GM04504 (cell line): Measurements from ENCODE around the gene HEXIM2.

Experiments used
- DNase-seq: peaks from one replicate; pipeline ENCODE4 v3.0.0-alpha.2; 2012; ENCODE audit warnings: low read depth

HEXIM2 gene

DNA sequence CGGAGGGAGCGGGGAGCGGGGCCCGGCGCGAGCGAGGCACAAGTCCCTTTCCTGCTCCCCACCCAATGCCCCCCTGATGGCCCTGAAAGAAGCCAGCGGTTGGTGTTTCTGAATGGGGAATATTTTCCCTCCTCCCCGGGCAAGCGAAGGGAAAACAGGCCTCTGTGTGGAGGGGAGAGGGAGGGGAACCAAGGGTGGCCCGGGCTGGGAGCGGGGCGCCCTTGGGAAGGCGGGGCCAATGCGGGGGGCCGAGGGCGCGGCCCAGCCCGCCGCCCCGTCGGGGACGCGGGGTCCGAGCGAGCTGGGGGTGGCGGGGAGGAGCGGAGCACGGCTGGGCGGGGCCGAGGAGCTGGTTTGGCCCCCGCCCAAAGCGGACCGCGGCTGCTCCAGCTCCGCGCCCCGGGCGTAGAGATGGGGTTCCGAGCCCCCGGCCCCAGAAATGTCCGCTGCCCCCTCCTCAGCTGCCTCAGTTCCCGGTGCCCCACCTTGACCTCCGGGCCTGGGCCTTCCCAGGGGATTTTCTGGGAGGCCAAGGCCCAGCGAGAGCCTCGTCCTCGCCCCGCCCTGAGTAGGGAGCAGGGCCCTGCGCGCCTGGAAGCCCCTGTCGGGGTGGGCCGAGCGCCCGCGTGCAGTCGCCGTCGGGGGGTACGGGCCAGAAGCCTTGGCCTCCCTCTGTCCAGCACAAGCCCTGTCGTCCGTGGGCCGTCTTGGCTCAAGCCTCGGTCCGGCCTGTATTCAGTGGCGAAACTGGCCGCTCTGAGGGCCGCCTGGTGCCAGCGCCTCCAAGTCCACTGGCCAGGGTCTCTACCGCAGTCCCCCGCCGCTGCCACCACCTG, 17.3 kb upstream of the HEXIM2 start:
- DNase-seq: no peak

DNA sequence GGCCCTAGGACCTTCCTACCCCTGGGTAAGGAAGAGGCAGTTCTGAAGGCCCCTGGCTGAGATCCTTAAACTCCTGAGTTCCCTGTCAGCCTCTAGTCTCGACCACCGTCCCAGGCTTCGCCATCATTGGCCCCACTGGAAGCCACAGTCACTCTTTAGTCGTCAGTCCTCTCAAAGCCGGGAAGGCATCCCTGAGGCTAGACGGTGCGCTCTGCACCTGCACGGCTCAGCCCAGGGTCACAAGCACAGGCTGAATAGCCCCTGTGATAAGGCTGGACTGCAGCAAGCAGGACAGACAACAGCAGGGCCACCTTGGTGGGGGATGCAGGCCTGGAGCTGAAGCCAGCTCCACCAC, 16.7 kb upstream of the HEXIM2 start:
- DNase-seq: no peak

DNA sequence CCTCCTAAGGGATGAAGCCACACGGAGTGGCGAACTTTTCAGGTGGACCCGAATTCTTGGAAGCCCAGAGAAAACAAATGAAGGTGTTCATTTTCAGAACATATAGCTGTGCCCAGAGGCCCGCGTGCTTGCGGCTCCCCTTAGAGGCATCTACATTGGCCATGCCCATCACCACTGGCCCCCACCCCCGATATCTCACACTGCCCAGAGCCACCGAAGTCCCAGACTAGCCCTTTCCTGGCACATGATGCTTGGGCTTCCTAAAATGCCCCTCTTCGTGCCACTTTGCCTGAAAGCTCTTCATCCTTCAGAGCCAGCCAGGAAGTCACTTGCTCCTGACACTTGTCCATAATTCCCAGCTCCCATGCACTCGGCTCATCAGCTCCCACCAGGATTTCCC, 15.5 kb upstream of the HEXIM2 start:
- DNase-seq: no peak

DNA sequence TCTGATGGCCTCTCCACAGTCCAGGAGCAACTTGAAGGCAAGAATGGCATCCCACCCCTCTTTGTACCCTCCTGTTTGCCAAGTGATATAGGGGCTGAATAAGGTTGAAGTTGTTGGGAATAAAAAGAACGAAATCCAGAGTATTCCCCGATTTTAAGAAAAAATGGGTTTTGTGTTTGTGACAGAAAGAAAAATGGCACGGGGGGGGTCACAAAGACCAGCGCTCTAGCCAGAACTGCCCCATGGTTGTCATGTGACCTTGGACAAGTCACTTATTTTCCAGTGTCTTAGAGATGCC, 15.1 kb upstream of the HEXIM2 start:
- DNase-seq: no peak

DNA sequence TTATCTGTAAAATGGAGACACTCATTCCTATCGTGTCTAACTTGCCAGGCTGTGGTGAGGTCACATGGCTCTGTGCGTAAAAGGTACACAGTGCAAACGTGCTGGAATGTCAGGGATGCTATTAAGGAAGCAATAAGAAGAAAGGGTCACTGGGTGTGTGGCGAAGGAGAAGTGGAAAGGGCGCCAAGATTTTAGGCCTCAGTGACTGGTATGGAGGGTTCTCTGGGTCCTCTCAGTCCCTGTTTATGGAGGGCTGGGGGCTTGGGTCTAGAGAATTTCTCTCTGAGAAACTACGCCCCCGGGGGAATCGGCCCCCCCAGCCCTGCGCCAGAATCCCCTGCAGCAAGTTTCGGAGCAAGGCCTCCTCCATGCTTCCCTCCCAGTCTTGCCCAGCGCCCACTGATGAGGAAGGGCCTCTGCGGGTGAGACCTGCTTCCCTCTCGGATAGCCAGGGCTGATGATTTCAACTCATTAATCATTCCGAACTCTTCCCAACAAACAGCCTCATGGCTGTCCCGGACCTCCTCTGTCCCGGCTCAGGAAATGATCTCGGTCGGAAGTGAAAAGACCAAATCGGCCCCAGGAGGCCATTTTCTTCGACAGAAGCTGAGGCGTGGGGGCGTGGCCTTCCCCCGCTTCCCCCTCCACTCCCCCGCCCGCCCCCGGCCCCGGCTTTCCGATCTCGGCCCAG, 14.6 kb upstream of the HEXIM2 start:
- DNase-seq: peak; percentile 40

DNA sequence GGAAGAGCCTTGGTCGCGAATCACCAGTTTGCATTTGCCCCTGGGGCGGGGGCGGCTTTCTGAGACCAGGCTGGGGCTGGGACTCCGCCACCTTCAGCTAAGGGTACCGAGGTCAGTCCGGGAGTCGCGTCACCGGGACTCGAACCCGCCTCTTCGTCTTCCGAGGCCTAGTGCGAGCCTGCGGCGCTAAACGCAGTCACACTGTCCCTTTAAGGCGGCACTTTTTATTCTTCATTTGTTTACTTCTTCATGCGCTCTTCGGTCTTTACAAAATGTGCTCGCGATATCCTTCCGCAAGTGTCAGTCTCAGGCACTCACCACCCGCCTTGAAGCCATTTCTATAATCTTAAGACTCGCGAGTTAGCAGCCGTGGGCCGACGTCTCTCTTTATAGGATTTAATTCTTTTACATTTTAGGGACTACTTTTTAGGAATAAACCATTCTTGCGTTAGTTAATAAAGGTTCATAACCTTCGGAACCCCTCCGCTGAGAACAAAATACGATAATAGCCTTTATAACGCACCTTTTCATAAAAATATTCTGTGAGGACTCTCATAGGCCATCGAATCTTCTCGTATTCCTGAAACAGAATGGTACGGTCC, 14.0 kb upstream of the HEXIM2 start:
- DNase-seq: peak; percentile 82

DNA sequence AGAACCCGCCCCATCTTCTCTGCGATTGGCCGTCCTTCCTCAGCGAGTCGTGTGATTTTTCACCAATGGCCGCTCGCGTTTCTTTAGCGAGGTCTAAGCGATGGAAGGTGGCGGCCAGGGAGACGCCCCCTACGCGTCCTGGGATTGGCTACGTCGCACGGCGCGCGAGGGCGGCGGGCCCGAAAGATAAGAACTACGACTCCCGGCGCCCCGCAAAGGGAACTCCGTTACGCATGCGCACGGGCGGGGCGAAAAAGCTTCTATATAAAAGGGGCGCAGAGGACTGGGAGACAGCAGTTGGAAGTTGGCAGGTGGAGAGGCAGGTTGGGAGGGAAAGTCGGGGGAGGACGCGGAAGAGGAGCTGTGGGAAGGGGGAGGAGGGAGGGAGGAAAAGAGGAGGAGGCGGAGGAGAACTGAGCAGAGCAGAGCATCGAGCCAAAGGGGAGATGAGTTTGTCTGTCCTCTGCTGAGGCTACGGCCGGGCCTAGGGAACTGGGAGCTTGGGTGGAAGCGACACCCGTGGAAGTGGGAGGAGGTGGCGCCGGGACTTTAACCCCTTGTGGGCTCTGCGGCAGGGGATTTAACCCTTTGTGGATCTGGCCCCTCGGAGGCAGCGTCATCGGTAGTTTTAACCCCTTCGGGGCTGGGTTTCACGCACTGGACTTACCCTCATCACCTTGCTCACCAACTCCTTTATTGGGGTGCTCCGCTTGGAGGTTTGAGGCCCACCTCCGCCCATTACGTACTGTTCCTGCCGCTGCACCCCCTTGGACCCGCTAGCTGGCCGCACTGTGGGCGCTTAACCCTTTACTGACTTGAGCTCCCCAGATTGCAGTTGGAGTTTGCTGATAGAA, 13.3 kb upstream of the HEXIM2 start, which contains the start of gene HEXIM1:
Gene HEXIM1, plus strand, starts transcription at position 293 of the 854 bp plus-strand sequence. CDS start 716 bp downstream, outside the sequence.
- DNase-seq: peak; percentile 99

DNA sequence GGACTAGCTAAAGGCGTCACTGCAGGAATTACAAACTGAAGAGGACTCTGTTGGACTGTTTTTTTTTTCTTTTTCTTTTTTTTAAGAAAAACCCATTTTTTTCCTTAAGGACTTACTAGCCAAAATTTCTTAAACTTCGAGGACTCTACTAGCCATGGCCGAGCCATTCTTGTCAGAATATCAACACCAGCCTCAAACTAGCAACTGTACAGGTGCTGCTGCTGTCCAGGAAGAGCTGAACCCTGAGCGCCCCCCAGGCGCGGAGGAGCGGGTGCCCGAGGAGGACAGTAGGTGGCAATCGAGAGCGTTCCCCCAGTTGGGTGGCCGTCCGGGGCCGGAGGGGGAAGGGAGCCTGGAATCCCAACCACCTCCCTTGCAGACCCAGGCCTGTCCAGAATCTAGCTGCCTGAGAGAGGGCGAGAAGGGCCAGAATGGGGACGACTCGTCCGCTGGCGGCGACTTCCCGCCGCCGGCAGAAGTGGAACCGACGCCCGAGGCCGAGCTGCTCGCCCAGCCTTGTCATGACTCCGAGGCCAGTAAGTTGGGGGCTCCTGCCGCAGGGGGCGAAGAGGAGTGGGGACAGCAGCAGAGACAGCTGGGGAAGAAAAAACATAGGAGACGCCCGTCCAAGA, 12.5 kb upstream of the HEXIM2 start:
- DNase-seq: peak; percentile 71

DNA sequence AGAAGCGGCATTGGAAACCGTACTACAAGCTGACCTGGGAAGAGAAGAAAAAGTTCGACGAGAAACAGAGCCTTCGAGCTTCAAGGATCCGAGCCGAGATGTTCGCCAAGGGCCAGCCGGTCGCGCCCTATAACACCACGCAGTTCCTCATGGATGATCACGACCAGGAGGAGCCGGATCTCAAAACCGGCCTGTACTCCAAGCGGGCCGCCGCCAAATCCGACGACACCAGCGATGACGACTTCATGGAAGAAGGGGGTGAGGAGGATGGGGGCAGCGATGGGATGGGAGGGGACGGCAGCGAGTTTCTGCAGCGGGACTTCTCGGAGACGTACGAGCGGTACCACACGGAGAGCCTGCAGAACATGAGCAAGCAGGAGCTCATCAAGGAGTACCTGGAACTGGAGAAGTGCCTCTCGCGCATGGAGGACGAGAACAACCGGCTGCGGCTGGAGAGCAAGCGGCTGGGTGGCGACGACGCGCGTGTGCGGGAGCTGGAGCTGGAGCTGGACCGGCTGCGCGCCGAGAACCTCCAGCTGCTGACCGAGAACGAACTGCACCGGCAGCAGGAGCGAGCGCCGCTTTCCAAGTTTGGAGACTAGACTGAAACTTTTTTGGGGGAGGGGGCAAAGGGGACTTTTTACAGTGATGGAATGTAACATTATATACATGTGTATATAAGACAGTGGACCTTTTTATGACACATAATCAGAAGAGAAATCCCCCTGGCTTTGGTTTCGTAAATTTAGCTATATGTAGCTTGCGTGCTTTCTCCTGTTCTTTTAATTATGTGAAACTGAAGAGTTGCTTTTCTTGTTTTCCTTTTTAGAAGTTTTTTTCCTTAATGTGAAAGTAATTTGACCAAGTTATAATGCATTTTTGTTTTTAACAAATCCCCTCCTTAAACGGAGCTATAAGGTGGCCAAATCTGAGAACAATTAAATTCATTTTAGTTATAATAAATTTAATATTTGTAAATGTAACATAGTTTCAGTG, 11.7 kb upstream of the HEXIM2 start:
- DNase-seq: peak; percentile 33

DNA sequence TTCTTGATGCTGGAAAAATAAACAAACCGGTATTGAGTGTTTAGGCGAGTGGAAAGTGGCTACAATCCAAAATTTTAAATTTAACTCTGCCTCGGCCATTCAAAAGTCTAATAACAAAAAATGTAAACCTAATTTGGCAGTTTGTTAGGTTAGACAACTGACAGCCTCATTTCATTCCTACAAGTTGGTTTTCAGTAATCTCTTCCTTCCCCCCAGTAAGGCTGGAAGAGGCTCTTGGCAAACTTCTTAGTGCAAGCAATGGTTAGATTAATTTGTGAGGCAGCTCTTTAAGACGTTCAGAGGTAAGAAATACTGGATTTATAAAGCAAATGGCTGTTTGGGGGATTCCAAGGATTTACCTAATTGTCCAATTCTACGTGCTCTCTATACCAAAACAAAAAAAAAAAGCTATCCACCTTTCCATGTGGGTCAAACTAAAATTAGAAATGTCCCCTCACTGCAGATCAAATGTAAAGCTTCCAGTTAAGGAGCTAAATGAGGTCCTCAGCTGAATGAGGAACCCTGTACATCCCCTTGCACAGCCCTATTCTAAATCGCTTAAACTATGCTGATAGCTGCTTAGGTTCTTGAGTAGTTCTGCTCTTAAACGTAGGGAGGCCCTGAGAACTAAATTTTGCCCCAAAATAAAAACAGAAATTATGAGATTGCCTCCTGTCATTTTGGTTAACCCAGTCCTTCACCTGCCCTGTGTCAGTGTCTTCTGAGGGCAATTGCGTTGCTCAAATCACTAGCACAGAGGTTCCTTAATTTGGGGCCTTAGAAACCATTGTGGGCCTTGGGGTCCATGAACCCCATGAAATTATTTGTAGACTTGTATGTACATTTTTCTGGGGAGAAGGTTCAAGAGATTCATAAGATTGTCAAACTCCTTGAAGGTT, 10.5 kb upstream of the HEXIM2 start:
- no peak for DNase-seq

DNA sequence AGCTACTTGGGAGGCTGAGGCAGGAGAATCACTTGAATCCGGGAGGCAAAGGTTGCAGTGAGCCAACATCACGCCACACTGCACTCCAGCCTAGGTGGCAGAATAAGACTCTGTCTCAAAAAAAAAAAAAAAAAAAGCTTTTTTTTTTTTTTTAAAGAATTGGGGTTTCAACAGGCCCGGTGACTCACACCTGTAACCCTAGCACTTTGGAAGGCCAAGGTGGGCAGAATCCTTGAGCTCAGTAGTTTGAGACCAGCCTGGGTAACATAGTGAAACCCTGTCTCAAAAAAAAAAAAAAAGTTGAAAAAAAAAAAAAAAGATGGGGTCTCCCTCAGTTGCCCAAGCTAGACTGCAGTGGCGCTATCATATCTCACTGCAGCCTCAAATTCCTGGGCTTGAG, 6.6 kb upstream of the HEXIM2 start:
- DNase-seq: no peak

DNA sequence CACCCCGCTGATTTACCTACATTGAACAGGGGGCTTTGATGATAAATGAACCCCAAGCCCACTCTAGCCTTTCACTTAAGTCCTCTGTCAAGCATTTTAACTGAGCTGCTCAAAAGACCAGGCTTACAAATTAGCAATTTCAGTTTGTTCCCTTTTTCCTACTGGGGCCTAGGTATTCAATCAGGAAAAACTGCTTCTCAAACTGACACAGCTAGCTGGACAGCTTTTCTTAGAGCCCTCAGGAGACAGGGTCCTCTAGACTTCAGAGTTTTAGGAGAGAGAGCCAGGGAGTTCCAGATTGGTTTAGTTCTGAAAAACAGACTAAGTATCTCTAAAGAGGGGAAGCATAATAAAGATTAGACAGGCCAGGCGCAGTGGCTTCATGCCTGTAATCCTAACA, 6.2 kb upstream of the HEXIM2 start:
- DNase-seq: no peak

DNA sequence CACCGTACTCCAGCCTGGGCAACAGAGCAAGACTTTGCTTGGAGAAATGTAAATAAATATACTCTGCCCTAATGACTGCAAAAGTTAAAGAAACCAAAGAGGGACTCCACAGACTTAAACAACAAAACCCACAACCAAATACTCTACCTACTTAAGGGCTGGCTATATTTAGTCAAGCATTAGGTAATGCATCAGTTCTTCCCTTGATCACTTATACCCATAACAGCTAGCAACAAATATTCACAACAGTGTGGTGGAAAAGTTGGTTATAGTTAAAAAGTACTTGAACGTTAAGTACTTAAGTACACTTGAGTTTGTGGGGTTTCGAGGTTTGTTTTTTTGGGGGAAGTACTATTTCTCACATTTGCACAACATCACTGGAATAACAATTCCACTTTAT, 5.4 kb upstream of the HEXIM2 start:
- no peak for DNase-seq

DNA sequence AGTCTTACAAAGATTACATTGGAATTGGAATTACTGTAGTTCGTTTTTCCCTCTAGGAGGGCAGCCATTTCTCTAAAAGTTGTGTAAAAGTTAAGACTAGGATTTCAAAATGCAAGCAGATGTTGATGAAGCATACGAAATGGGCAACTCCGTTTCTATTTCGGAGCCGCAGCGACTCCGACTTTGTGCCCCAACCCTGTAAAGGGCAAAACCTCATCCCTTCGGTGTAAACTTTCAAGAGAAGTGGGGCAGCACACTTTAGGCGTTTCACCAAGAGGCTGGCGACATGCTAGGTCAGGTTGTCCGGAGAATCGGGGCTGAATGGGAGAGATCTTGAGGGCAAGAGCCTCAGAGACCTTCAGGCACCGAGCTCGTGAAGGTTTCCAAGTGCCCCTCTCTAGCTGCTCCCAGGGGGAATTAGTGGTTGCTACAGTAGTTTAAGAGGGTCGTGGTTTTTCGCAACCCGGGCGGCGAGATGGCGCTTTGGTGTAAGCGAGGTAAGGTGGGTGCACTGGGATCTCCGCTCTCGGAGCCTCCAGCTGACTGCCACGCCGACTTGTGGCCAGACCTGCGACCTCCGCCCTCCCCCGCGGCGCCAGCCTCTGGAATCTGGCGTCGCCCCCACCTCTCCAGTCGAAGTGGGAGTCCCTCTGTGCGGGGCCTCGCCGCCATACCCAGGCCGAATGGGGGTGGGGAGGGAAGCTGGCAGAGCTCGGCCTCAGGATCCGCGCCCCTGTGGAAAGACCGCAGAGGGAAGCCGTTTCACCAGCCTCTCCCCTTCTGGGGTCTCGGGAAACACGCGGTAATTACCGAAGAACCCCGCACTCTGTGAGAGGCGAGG, 1.0 kb upstream of the HEXIM2 start:
- no peak for DNase-seq

DNA sequence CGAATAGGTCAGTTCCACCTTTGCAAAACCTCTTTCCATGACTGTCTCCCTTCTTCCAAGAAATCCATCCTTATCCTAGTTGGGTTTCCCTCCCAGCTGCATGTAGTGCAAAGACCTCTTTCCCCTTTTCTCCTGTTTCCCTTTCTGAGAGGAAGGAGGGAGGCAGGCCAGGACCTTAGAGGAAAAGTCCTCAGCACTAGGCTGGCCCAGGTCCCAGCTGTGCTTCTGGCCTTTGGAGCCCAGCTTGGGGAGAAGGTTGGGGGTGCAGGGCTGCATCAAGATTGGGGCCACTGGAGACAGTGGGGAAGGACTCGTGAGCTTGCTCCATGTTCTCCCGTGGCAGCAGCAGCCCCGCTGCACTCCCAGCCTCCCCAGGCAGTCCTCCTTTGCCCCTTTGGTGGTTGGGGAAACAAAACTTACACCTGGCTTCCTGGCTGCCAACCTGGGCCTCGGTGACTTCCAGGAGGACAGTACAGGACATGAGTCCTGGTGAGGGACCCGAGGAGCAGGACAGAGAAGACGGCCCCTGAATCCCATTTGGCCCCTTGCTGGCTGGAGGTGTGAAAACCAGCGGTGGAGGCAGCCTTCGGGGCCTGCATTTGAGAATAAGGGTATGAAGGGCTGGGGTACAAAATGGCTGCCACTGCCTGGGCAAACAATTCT, 481 bp downstream of the HEXIM2 start:
- no peak for DNase-seq

DNA sequence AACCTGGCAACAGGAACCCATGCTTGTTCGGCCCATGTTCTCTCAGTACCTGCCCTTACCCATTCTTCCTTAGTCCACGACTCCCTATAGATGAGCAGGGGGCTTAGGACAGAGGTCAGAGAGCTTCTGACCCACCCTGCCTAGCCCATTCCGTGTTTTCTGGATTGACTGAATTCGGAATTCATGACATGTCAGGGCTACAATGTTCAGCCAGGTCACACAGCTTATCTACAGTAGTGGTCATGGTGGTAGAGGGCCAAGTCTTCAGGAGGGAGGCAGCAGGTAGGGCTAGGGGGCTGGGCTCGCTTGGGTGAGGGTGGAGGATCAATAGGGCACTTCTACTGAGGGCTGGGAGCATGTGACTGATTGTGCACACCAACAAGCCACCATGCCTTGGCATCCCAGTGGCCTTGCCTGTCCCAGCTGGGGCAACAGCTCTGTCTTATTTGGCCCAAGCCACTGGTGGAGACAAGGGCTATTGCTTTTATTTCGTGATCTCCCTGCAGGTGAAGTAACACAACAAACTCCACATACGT, 3.1 kb downstream of the HEXIM2 start:
- DNase-seq: no peak

DNA sequence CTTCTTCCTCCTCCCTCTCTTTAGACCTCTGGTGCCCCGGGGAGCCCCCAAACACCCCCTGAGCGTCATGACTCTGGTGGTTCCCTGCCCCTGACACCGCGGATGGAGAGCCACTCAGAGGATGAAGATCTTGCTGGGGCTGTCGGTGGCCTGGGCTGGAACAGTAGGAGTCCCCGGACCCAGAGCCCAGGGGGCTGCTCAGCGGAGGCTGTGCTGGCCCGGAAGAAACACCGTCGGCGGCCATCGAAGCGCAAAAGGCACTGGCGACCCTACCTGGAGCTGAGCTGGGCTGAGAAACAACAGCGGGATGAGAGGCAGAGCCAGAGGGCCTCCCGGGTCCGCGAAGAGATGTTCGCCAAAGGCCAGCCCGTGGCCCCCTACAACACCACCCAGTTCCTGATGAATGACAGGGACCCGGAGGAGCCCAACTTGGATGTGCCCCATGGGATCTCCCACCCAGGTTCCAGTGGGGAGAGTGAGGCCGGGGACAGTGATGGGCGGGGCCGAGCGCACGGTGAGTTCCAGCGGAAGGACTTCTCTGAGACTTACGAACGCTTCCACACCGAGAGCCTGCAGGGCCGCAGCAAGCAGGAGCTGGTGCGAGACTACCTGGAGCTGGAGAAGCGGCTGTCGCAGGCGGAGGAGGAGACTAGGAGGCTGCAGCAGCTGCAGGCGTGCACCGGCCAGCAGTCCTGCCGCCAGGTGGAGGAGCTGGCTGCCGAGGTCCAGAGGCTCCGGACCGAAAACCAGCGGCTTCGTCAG, 7.5 kb downstream of the HEXIM2 start:
- no peak for DNase-seq
